Measurements from ENCODE around the gene UBE2H.
A peak's percentile ranks its signal among the peaks of the same experiment; 100 is the strongest.

Gene UBE2H

GRCh38 chr7:129959471-129960203, 6.9 kb upstream of the UBE2H start:
- Histone ChIP-seq H3K27ac (replicated peaks) (no peak overlapping the region), H3K4me3 (replicated peaks; ENCODE audit: insufficient read depth, low read length) (no peak overlapping the region), H3K27me3 (ENCODE audit: insufficient read depth, poor library complexity, severe bottlenecking) (no peaks in the 10 kb centered on the region)
- DNase-seq (ENCODE audit: low read depth in 1 of 2, low spot score in 1 of 2) = peak in 1 of 2 experiments; percentile 41
- TF ChIP-seq REST (IDR thresholded peaks at IDR 0.05; ENCODE audit: insufficient replicate concordance, low read depth) (no peak), CTCF (IDR thresholded peaks at IDR 0.05; ENCODE audit: insufficient read depth, low read length) (no peak), POLR2AphosphoS5 (IDR thresholded peaks at IDR 0.05; ENCODE audit: low read depth) (no peak), SPI1 (IDR thresholded peaks at IDR 0.05; ENCODE audit: borderline replicate concordance, low read depth) (no peak), GABPA (IDR thresholded peaks at IDR 0.05; ENCODE audit: low read depth) (no peak)

- no peaks in the 10 kb centered on the region for H3K27me3 ChIP-seq (ENCODE audit: insufficient read depth, poor library complexity, severe bottlenecking)
- no peak overlapping the region for H3K27ac ChIP-seq (replicated peaks)
- TF ChIP-seq GABPA (IDR thresholded peaks at IDR 0.05; ENCODE audit: low read depth) (no peak), CTCF (IDR thresholded peaks at IDR 0.05; ENCODE audit: insufficient read depth, low read length) (no peak), SPI1 (IDR thresholded peaks at IDR 0.05; ENCODE audit: borderline replicate concordance, low read depth) (no peak)
- H3K4me3 ChIP-seq (replicated peaks; ENCODE audit: insufficient read depth, low read length) = no peak overlapping the region
- DNase-seq (ENCODE audit: low read depth in 1 of 2, low spot score in 1 of 2) = peak; percentile 15 to 74
Measured at GRCh38 chr7:129958643-129959470, 6.1 kb upstream of the UBE2H start.

- Histone ChIP-seq H3K4me3 (replicated peaks; ENCODE audit: insufficient read depth, low read length) (no peak overlapping the region), H3K27me3 (ENCODE audit: insufficient read depth, poor library complexity, severe bottlenecking) (no peaks in the 10 kb centered on the region), H3K27ac (replicated peaks) (no peak overlapping the region)
- TF ChIP-seq GABPA (IDR thresholded peaks at IDR 0.05; ENCODE audit: low read depth) (no peak), POLR2AphosphoS5 (IDR thresholded peaks at IDR 0.05; ENCODE audit: low read depth) (no peak), CTCF (IDR thresholded peaks at IDR 0.05; ENCODE audit: insufficient read depth, low read length) (no peak), SPI1 (IDR thresholded peaks at IDR 0.05; ENCODE audit: borderline replicate concordance, low read depth) (no peak), REST (IDR thresholded peaks at IDR 0.05; ENCODE audit: insufficient replicate concordance, low read depth) (no peak)
- no peak for DNase-seq (ENCODE audit: low read depth in 1 of 2, low spot score in 1 of 2)
Measured at GRCh38 chr7:129955993-129956543, 3.3 kb upstream of the UBE2H start.
